ENCODE data around the gene FOXJ2. TPM values are rescaled to one million over a fixed set of nuclear protein-coding genes. Genes with fewer than 3 reads are reported as not detected.

FOXJ2 gene
- total RNA-seq, 1 experiment from 2014 or later, result 6.9 TPM

DNA sequence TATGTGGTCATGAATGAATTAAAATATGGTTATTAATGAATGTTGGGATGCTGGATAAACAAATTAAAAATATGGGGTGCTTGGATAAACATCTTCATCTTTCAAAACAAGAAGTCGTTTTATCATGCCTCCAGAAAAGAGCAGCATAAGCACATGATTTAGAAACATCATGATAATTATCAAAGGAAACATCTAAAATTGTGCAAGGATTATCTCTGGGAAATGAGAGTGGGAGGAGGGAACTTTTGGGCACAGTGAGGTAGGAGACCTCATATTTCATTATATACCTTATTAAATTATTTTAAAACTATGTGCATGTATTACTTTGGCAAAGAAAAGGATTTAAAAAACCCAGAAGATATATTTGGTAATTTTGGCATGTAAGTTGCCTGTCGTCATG lies 24.8 kb downstream of the FOXJ2 start:
- Histone ChIP-seq H3K9me2 (replicated peaks; ENCODE audit: low read length) (no peaks in the 10 kb centered on the region), H3F3A (ENCODE audit: low read length, unreplicated experiment) (no peaks in the 10 kb centered on the region), H3K79me2 (ENCODE audit: low read length) (no peaks in the 10 kb centered on the region), H2AFZ (ENCODE audit: low read length) (no peak overlapping the region), H3K4me3 (ENCODE audit: low read length) (no peak overlapping the region), H3K9ac (ENCODE audit: low read length) (no peak overlapping the region), H3K9me3 (ENCODE audit: low read length) (no peaks in the 10 kb centered on the region), H3K4me1 (ENCODE audit: insufficient read depth, low read length) (no peaks in the 10 kb centered on the region), H3K36me3 (ENCODE audit: low read depth, low read length) (no peaks in the 10 kb centered on the region), H3K4me2 (ENCODE audit: low read length) (no peak overlapping the region), H3K27ac (ENCODE audit: low read length) (no peak overlapping the region), H3K27me3 (ENCODE audit: low read length) (no peaks in the 10 kb centered on the region), H4K20me1 (ENCODE audit: low read length) (no peaks in the 10 kb centered on the region)
- intact Hi-C loops (cut with micrococcal nuclease), result no loop called here
- CTCF ChIA-PET, result no interaction called here
- DNase-seq (no peak), ATAC-seq (no peak)
- TF ChIP-seq, protein P1, sequence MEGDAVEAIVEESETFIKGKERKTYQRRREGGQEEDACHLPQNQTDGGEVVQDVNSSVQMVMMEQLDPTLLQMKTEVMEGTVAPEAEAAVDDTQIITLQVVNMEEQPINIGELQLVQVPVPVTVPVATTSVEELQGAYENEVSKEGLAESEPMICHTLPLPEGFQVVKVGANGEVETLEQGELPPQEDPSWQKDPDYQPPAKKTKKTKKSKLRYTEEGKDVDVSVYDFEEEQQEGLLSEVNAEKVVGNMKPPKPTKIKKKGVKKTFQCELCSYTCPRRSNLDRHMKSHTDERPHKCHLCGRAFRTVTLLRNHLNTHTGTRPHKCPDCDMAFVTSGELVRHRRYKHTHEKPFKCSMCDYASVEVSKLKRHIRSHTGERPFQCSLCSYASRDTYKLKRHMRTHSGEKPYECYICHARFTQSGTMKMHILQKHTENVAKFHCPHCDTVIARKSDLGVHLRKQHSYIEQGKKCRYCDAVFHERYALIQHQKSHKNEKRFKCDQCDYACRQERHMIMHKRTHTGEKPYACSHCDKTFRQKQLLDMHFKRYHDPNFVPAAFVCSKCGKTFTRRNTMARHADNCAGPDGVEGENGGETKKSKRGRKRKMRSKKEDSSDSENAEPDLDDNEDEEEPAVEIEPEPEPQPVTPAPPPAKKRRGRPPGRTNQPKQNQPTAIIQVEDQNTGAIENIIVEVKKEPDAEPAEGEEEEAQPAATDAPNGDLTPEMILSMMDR (conservative IDR thresholded peaks at IDR 0.05; ENCODE audit: low read depth, low read length), result no peak
- TF ChIP-seq EZH2phosphoT487 (IDR thresholded peaks at IDR 0.05; ENCODE audit: borderline replicate concordance, low read length), result no peak
- TF ChIP-seq EZH2 (IDR thresholded peaks at IDR 0.05; ENCODE audit: low read length, unreplicated experiment), result no peak
- POLR2A ChIA-PET (ENCODE audit: unreplicated experiment), result no interaction called here
- BruUV-seq (replicated peaks), result no TSS peak

DNA sequence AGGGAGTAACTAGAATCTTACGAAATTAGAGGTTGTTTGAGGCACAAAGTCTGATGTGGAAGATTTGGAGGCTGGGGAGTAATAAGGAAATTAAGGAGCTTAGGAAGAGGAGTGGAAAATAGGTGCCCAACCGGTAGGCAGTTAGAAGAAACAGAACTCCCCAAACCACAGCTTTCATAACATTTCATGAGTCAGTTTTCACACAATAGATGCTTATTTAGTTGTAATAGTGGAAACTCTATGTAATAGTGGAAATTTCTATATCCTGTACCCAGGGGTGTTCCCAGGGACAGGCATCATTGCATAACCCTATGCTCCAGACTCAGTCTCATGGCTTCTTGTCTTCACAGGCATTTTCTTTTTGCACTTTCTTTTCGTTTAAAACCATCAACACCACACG lies 25.3 kb downstream of the FOXJ2 start:
- Histone ChIP-seq H2AFZ (ENCODE audit: low read length) (no peak overlapping the region), H3K79me2 (ENCODE audit: low read length) (no peaks in the 10 kb centered on the region), H3K9me2 (replicated peaks; ENCODE audit: low read length) (no peaks in the 10 kb centered on the region), H3K27me3 (ENCODE audit: low read length) (no peaks in the 10 kb centered on the region), H3F3A (ENCODE audit: low read length, unreplicated experiment) (no peaks in the 10 kb centered on the region), H3K9me3 (ENCODE audit: low read length) (no peaks in the 10 kb centered on the region), H3K9ac (ENCODE audit: low read length) (no peak overlapping the region), H3K36me3 (ENCODE audit: low read depth, low read length) (no peaks in the 10 kb centered on the region), H3K27ac (ENCODE audit: low read length) (no peak overlapping the region), H3K4me3 (ENCODE audit: low read length) (no peak overlapping the region), H3K4me1 (ENCODE audit: insufficient read depth, low read length) (no peaks in the 10 kb centered on the region), H3K4me2 (ENCODE audit: low read length) (no peak overlapping the region), H4K20me1 (ENCODE audit: low read length) (no peaks in the 10 kb centered on the region)
- no TSS peak for BruUV-seq (replicated peaks)
- intact Hi-C loops (cut with micrococcal nuclease), result no loop called here
- ATAC-seq (no peak), DNase-seq (no peak)
- ChIA-PET POLR2A (ENCODE audit: unreplicated experiment) (no interaction called here), CTCF (no interaction called here)
- TF ChIP-seq, protein P1 (conservative IDR thresholded peaks at IDR 0.05; ENCODE audit: low read depth, low read length), result no peak
- TF ChIP-seq EZH2phosphoT487 (IDR thresholded peaks at IDR 0.05; ENCODE audit: borderline replicate concordance, low read length), result no peak
- no peak for TF ChIP-seq EZH2 (IDR thresholded peaks at IDR 0.05; ENCODE audit: low read length, unreplicated experiment)

DNA sequence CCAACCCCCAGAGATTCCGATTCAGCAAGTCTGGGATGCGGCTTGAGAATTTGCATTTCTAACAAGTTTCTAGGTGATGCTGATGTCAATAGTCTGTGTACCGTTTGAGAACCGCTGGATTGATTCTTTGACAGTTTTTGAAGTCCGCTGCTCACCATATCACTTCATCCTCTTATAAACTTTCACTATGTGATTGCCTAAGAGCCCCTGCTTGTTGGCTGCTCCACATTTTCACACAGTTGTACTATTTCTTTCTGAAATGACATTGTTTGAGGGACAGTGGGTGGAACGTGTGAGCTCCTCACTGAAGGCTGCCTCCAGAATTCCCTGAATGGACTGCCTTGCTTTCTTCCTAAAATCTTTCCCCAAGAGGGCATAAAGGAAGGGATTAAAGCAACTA lies 26.0 kb downstream of the FOXJ2 start:
- POLR2A ChIA-PET (ENCODE audit: unreplicated experiment), result no interaction called here

More for the DNA sequence above, 26.0 kb downstream of the FOXJ2 start:
- ATAC-seq, result no peak
- Histone ChIP-seq H3K79me2 (ENCODE audit: low read length) (no peaks in the 10 kb centered on the region), H3K9me3 (ENCODE audit: low read length) (no peaks in the 10 kb centered on the region), H2AFZ (ENCODE audit: low read length) (no peak overlapping the region), H3F3A (ENCODE audit: low read length, unreplicated experiment) (no peaks in the 10 kb centered on the region), H3K36me3 (ENCODE audit: low read depth, low read length) (no peaks in the 10 kb centered on the region), H3K9ac (ENCODE audit: low read length) (no peak overlapping the region), H3K4me1 (ENCODE audit: insufficient read depth, low read length) (no peaks in the 10 kb centered on the region), H3K27ac (ENCODE audit: low read length) (no peak overlapping the region), H3K9me2 (replicated peaks; ENCODE audit: low read length) (no peaks in the 10 kb centered on the region), H3K4me3 (ENCODE audit: low read length) (no peak overlapping the region), H4K20me1 (ENCODE audit: low read length) (no peaks in the 10 kb centered on the region), H3K27me3 (ENCODE audit: low read length) (no peaks in the 10 kb centered on the region), H3K4me2 (ENCODE audit: low read length) (no peak overlapping the region)
- CTCF ChIA-PET, result no interaction called here
- intact Hi-C loops (cut with micrococcal nuclease), result no loop called here
- no peak for DNase-seq
- TF ChIP-seq EZH2phosphoT487 (IDR thresholded peaks at IDR 0.05; ENCODE audit: borderline replicate concordance, low read length) (no peak), EZH2 (IDR thresholded peaks at IDR 0.05; ENCODE audit: low read length, unreplicated experiment) (no peak)
- TF ChIP-seq, protein P1 (conservative IDR thresholded peaks at IDR 0.05; ENCODE audit: low read depth, low read length), result no peak
- BruUV-seq (replicated peaks), result no TSS peak
